Measurements from ENCODE around the gene PGBD4. TPM values are rescaled to one million over a fixed set of nuclear protein-coding genes. Genes with fewer than 3 reads are reported as not detected.

Gene PGBD4
- 2.0 TPM in 2 replicates for total RNA-seq
- long read RNA-seq, full-length matches to known transcripts: 14 of 14 reads
- long read RNA-seq, partial matches to known transcripts: 0 of 14 reads
- long read RNA-seq, other reads (novel, unspliced or antisense): 0 of 14 reads

DNA sequence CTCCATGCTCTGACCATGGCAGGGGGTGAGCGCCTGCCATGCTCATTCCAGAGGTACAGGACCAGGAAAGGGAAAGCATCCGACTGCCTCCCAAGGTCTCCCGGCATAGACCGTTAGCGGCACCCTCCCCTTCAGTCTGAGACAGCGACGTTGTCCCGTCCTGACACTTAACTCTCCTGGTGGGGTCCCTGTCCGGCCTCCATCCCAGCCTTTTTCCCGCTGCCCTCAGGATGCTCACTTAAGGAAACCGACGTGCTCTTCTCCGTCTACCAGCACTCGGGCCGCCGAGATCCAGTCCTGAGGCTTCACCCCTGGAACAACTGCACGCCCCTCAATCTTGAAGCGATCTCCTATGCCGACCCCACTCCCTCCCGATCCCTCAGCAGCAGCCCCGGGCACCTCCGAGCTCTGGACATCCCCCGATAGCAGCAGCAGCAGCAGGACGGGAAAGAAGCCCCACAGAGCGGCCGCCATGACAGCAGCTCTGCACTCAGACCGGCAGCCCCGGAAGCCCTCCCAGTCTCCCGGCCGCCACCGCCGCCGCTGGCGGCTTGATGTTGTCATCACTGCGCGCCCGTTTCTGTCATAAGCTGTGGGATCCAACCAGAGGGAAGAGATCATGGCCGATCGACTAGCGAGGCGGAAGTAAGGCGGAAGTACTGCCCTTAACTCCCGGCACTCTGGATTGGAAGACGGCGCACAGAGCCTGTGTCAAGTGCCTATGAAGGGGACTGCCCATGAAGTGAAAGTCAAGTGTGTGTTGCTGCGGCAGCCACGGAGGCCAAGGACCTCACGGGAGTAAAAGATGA lies at the start of gene PGBD4, which contains the start of gene EMC7:
PGBD4 (plus strand) TSS at position 718 of the 809 bp plus-strand sequence. CDS start 449 bp downstream, outside the sequence.
EMC7 (minus strand) TSS at position 497 of the 809 bp plus-strand sequence; CDS start at position 474, 23 bp downstream.
- no peaks in the 10 kb centered on the region for H3K27me3 Mint-ChIP-seq (ENCODE audit: unreplicated experiment)
- peak; percentile 99 for DNase-seq (ENCODE audit: extremely low spot score, unreplicated experiment)
- no peaks in the 10 kb centered on the region for H3K9me3 Mint-ChIP-seq (ENCODE audit: unreplicated experiment)
- H3K27ac Mint-ChIP-seq (ENCODE audit: unreplicated experiment): peak within 1 kb of the TSS; percentile 96
- TF ChIP-seq, protein P1, sequence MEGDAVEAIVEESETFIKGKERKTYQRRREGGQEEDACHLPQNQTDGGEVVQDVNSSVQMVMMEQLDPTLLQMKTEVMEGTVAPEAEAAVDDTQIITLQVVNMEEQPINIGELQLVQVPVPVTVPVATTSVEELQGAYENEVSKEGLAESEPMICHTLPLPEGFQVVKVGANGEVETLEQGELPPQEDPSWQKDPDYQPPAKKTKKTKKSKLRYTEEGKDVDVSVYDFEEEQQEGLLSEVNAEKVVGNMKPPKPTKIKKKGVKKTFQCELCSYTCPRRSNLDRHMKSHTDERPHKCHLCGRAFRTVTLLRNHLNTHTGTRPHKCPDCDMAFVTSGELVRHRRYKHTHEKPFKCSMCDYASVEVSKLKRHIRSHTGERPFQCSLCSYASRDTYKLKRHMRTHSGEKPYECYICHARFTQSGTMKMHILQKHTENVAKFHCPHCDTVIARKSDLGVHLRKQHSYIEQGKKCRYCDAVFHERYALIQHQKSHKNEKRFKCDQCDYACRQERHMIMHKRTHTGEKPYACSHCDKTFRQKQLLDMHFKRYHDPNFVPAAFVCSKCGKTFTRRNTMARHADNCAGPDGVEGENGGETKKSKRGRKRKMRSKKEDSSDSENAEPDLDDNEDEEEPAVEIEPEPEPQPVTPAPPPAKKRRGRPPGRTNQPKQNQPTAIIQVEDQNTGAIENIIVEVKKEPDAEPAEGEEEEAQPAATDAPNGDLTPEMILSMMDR (IDR thresholded peaks at IDR 0.05): no peak
- H3K4me3 Mint-ChIP-seq (ENCODE audit: unreplicated experiment): peak within 1 kb of the TSS; percentile 99
- peaks cover 24% of the 10 kb centered on the region for H3K4me1 Mint-ChIP-seq (ENCODE audit: unreplicated experiment)
- peaks cover 4% of the 10 kb centered on the region for H3K36me3 Mint-ChIP-seq (ENCODE audit: unreplicated experiment)

- Mint-ChIP-seq H3K4me3 (ENCODE audit: unreplicated experiment) (no peak overlapping the region), H3K27ac (ENCODE audit: unreplicated experiment) (no peak overlapping the region), H3K9me3 (ENCODE audit: unreplicated experiment) (peaks cover 24% of the 10 kb centered on the region), H3K36me3 (ENCODE audit: unreplicated experiment) (peaks cover 19% of the 10 kb centered on the region), H3K27me3 (ENCODE audit: unreplicated experiment) (no peaks in the 10 kb centered on the region), H3K4me1 (ENCODE audit: unreplicated experiment) (peaks cover 16% of the 10 kb centered on the region)
- DNase-seq (ENCODE audit: extremely low spot score, unreplicated experiment): no peak
- TF ChIP-seq, protein P1 (IDR thresholded peaks at IDR 0.05): no peak
Measured at GRCh38 chr15:34054081-34054707, 47.7 kb upstream of the PGBD4 start.

DNA sequence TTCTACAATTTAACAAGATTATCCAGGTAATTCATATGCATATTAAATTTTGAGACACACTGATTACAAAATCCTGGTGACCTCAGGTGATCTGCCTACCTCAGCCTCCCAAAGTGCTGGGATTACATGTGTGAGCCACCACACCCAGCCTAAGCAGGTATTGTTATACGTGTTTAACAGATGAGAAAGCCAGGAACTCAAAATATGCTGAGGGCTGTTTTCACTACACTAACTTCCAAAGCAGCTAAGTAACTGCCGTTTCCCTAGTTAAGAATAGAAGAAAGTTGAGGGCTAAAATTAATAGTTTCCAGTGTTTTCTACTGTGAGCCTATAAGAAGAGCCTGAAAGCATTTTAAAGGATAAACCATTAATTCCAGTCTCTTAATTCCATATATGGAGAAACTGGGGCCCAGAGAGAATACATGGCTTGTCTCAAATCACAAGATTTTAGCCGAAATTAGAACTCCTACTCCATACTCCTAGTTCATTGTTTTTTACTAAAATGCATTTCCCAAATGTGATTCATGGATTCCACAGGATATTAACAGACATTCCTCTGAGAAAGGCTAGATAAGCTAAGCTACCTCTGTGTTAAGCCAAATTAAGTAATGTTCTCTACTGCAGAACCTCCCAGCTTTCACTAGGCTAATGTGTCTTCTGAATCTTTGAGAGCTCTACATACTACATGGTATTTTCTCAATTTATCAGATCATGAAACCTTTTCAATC lies 45.9 kb upstream of the PGBD4 start:
- H3K27me3 Mint-ChIP-seq (ENCODE audit: unreplicated experiment): no peaks in the 10 kb centered on the region
- DNase-seq (ENCODE audit: extremely low spot score, unreplicated experiment): no peak
- peaks cover 14% of the 10 kb centered on the region for H3K4me1 Mint-ChIP-seq (ENCODE audit: unreplicated experiment)
- H3K4me3 Mint-ChIP-seq (ENCODE audit: unreplicated experiment): no peak overlapping the region
- peak overlapping the region; percentile 73 for H3K27ac Mint-ChIP-seq (ENCODE audit: unreplicated experiment)
- peaks cover 12% of the 10 kb centered on the region for H3K36me3 Mint-ChIP-seq (ENCODE audit: unreplicated experiment)
- H3K9me3 Mint-ChIP-seq (ENCODE audit: unreplicated experiment): peaks cover 13% of the 10 kb centered on the region
- TF ChIP-seq, protein P1 (IDR thresholded peaks at IDR 0.05): no peak

DNA sequence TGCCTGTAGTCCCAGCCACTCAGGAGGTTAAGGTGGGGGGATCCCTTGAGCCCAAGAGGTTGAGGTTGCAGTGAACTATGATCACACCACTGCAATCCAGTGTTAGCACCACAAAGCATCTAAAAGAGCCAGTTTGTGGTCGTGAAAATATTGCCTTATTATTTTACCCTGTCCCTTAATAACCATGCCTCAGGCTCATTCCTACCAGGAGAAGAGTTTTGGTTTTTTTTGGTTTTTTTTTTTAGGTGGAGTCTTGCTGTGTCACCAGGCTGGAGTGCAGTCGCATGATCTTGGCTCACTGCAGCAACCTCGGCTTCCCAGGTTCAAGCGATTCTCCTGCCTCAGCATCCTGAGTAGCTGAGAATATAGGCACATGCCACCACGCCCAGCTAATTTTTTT lies 45.0 kb upstream of the PGBD4 start:
- Mint-ChIP-seq H3K27me3 (ENCODE audit: unreplicated experiment) (no peaks in the 10 kb centered on the region), H3K4me3 (ENCODE audit: unreplicated experiment) (no peak overlapping the region), H3K36me3 (ENCODE audit: unreplicated experiment) (peaks cover 6% of the 10 kb centered on the region), H3K4me1 (ENCODE audit: unreplicated experiment) (peaks cover 15% of the 10 kb centered on the region), H3K9me3 (ENCODE audit: unreplicated experiment) (peaks cover 5% of the 10 kb centered on the region), H3K27ac (ENCODE audit: unreplicated experiment) (peak overlapping the region; percentile 73)
- TF ChIP-seq, protein P1 (IDR thresholded peaks at IDR 0.05): no peak
- no peak for DNase-seq (ENCODE audit: extremely low spot score, unreplicated experiment)

Measured in osteocyte (in vitro differentiated cells).